SK-MEL-5 (cell line): ENCODE data around the gene CDC45. TPM values are rescaled to one million over a fixed set of nuclear protein-coding genes. Genes with fewer than 3 reads are reported as not detected.

ENCODE experiments used
- DNase-seq: peaks from one replicate; pipeline ENCODE4 v3.0.0-alpha.2; 2016; ENCODE audit warnings: low read depth, low spot score
- in situ Hi-C: cut with HindIII; loops from 2 replicates; pipeline ENCODE4 v1.10.0; 2016; ENCODE audit warnings: low sequenced_read_pairs, high pct_unique_total_duplicates, low pct_unique_long_range_greater_than_20kb
- total RNA-seq: library from RNA; depleted of rRNA; stranded (reverse); fragments of >200 nt; shearing (Covaris generic); gene quantifications from 2 replicates; pipeline ENCODE4 v1.2.3, GENCODE V29; 2014; rRNA removed

The CDC45 gene
- total RNA-seq, 1 experiment from 2014 or later: 36.5 TPM

GRCh38 chr22:19555651-19556050 lies 75.9 kb downstream of the CDC45 start:
- no peak for DNase-seq
- in situ Hi-C loops: no loop called here

GRCh38 chr22:19556963-19557545 lies 77.3 kb downstream of the CDC45 start:
- in situ Hi-C loops: no loop called here
- no peak for DNase-seq

GRCh38 chr22:19559324-19559811 lies 79.6 kb downstream of the CDC45 start:
- in situ Hi-C loops: no loop called here
- no peak for DNase-seq

- in situ Hi-C loops: no loop called here
- DNase-seq: no peak
Observed at GRCh38 chr22:19559956-19560355, 80.2 kb downstream of the CDC45 start.

- no peak for DNase-seq
- in situ Hi-C loops: no loop called here
Observed at GRCh38 chr22:19565382-19566278, 85.9 kb downstream of the CDC45 start.

GRCh38 chr22:19566279-19567156 lies 86.8 kb downstream of the CDC45 start:
- DNase-seq: no peak
- in situ Hi-C loops: no loop called here

- in situ Hi-C loops: no loop called here
Observed at GRCh38 chr22:19567157-19568009, 87.7 kb downstream of the CDC45 start.

GRCh38 chr22:19568337-19569275 lies 88.9 kb downstream of the CDC45 start:
- DNase-seq: no peak
- in situ Hi-C loops: no loop called here

More at GRCh38 chr22:19567157-19568009, 87.7 kb downstream of the CDC45 start:
- DNase-seq: no peak

- no peak for DNase-seq
- in situ Hi-C loops: no loop called here
Observed at GRCh38 chr22:19569276-19569640, 89.5 kb downstream of the CDC45 start.

- in situ Hi-C loops: no loop called here
- no peak for DNase-seq
Observed at GRCh38 chr22:19569976-19570375, 90.3 kb downstream of the CDC45 start.

Other genes starting within 250 kb of the CDC45 start
- gene CLTCL1, start 188.2 kb upstream of the CDC45 start, total RNA-seq: 5.3 and 6.4 TPM in 2 replicates
- 15.1 and 16.9 TPM in 2 replicates for gene HIRA, start 48.2 kb upstream of the CDC45 start, total RNA-seq
- gene MRPL40, start 47.4 kb upstream of the CDC45 start, total RNA-seq: 106 and 113 TPM in 2 replicates
- gene C22orf39, start 32.2 kb upstream of the CDC45 start, total RNA-seq: 26.3 and 28.3 TPM in 2 replicates
- 114 and 119 TPM in 2 replicates for gene UFD1, start 727 bp upstream of the CDC45 start, total RNA-seq
- not detected in 2 replicates for gene CLDN5, start 44.5 kb downstream of the CDC45 start, total RNA-seq
- 13.8 and 16.3 TPM in 2 replicates for gene SEPTIN5, start 234.6 kb downstream of the CDC45 start, total RNA-seq
- gene GP1BB, start 243.6 kb downstream of the CDC45 start, total RNA-seq: 1.5 and 1.6 TPM in 2 replicates